Activated CD8-positive, alpha-beta memory T cell treated with anti-CD3 and anti-CD28 coated beads for 36 hours (primary cell): ENCODE measurements around the gene OR4C16. TPM values are rescaled to one million over a fixed set of nuclear protein-coding genes. Genes with fewer than 3 reads are reported as not detected.

Experiments used
- CTCF ChIA-PET: fragments of 350-600 bp; sonication (Branson Sonifier 250); formaldehyde crosslinking; loops from one replicate; lab custom pipeline; 2021; ENCODE audit warnings: antibody characterized with exemption; lab: Charles Lee
- POLR2A ChIA-PET: fragments of 350-600 bp; sonication (Branson Sonifier 250); formaldehyde crosslinking; loops from one replicate; lab custom pipeline; 2021; ENCODE audit warnings: antibody characterized with exemption; lab: Charles Lee
- total RNA-seq, 2 experiments: library from RNA; stranded (reverse); gene quantifications; one replicate each; pipeline ENCODE4 v1.2.3, GENCODE V29; 2021

OR4C16 gene
- not detected for total RNA-seq

GRCh38 chr11:55571828-55572227, at the start of gene OR4C16:
TSS of gene OR4C16 (plus strand) at chr11:55572128. CDS start at chr11:55572128, 0 bp downstream.
- CTCF ChIA-PET: no interaction called here
- POLR2A ChIA-PET: no interaction called here

- ChIA-PET CTCF (no interaction called here), POLR2A (no interaction called here)
Observed at GRCh38 chr11:55554169-55554568, 17.8 kb upstream of the OR4C16 start, which contains the start of gene OR4C15. TSS of gene OR4C15 (plus strand) at chr11:55554469. CDS start at chr11:55554469, 0 bp downstream.

- ChIA-PET CTCF (no interaction called here), POLR2A (no interaction called here)
Observed at GRCh38 chr11:55572548-55572947, 620 bp downstream of the OR4C16 start.

GRCh38 chr11:55607545-55607944, 35.6 kb downstream of the OR4C16 start, which contains the start of gene OR4C11:
TSS of gene OR4C11 (minus strand) at chr11:55607645. CDS start at chr11:55604373, 3,272 bp downstream.
- CTCF ChIA-PET: no interaction called here

More at GRCh38 chr11:55607545-55607944, 35.6 kb downstream of the OR4C16 start, which contains the start of gene OR4C11:
- POLR2A ChIA-PET: no interaction called here

Other genes with a start within 250 kb of the OR4C16 start
- not detected for gene OR4A16, start 228.9 kb upstream of the OR4C16 start, total RNA-seq
- gene OR4A15, start 204.2 kb upstream of the OR4C16 start, total RNA-seq: not detected
- not detected for gene OR4C15, start 17.7 kb upstream of the OR4C16 start, total RNA-seq
- gene OR4C11, start 35.5 kb downstream of the OR4C16 start, total RNA-seq: not detected
- not detected for gene OR4P4, start 63.0 kb downstream of the OR4C16 start, total RNA-seq
- gene OR4S2, start 76.2 kb downstream of the OR4C16 start, total RNA-seq: not detected
- gene OR4C6, start 90.1 kb downstream of the OR4C16 start, total RNA-seq: not detected
- not detected for gene OR5D13, start 201.3 kb downstream of the OR4C16 start, total RNA-seq
- not detected for gene OR5D14, start 223.4 kb downstream of the OR4C16 start, total RNA-seq
- gene OR5L1, start 239.2 kb downstream of the OR4C16 start, total RNA-seq: not detected
- gene OR5D18, start 247.5 kb downstream of the OR4C16 start, total RNA-seq: not detected